IPS-20b (cell line): Measurements from ENCODE around the gene LGALS9B.
"Not testable (repeated sequence)": the region's sequence is repeated elsewhere in the genome, so short reads cannot be mapped to it uniquely, and the experiment has no call there.

ENCODE experiments used
- H3K27ac ChIP-seq: one replicate; pipeline ENCODE4 v1.5.1; 2013; ENCODE audit warnings: low read length
- H3K27me3 ChIP-seq: 2 replicates; pipeline ENCODE4 v1.6.1; 2013; ENCODE audit warnings: mild to moderate bottlenecking, low read length, inconsistent platforms; ENCODE audit not compliant: insufficient read depth
- H3K36me3 ChIP-seq: 2 replicates; pipeline ENCODE4 v1.6.1; 2013; ENCODE audit warnings: low read depth, mild to moderate bottlenecking, inconsistent platforms, low read length, moderate library complexity; ENCODE audit not compliant: insufficient read depth
- H3K4me1 ChIP-seq: 2 replicates; pipeline ENCODE4 v1.6.1; 2013; ENCODE audit warnings: mild to moderate bottlenecking, control low read depth, inconsistent platforms, low read length, moderate library complexity; ENCODE audit not compliant: insufficient read depth
- H3K4me3 ChIP-seq: 2 replicates; pipeline ENCODE4 v1.5.1; 2013; ENCODE audit warnings: mild to moderate bottlenecking, low read length, inconsistent platforms
- H3K9ac ChIP-seq: 2 replicates; pipeline ENCODE4 v1.6.1; 2013; ENCODE audit warnings: low read depth, mild to moderate bottlenecking, inconsistent platforms, low read length, moderate library complexity
- H3K9me3 ChIP-seq: 2 replicates; pipeline ENCODE4 v1.6.1; 2013; ENCODE audit warnings: mild to moderate bottlenecking, low read depth, low read length, inconsistent platforms; ENCODE audit not compliant: insufficient read depth

LGALS9B gene

DNA sequence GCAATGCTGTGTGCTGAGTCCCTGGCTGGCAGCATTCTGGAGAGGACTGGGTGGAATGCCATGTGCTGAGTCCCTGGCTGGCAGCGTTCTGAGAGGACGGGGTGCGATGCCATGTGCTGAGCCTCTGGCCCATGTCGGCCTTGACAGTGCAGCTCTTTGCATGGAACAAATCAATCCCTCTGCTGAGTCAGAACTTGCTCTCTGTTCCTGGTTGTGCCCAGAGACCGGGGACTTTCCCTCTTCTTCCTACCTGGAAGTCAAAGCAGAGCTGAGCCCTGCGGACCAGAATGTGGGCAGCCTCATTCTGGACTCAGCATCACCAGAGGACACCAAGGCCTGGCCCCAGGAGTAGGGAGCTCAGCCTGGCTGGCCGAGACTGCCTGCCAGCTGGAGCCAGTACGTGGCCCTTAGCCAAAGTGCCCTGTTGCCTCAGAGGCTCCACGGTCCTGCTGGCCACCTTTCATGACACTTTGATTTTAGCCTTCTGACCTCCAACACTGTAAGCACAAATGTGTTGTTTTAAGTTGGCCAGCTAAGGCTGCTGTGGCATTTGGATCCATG is 2.4 kb downstream of the LGALS9B start:
- H3K27me3 ChIP-seq, H3K9ac ChIP-seq, H3K36me3 ChIP-seq, H3K9me3 ChIP-seq, H3K4me3 ChIP-seq, H3K27ac ChIP-seq, H3K4me1 ChIP-seq: not testable (repeated sequence)

DNA sequence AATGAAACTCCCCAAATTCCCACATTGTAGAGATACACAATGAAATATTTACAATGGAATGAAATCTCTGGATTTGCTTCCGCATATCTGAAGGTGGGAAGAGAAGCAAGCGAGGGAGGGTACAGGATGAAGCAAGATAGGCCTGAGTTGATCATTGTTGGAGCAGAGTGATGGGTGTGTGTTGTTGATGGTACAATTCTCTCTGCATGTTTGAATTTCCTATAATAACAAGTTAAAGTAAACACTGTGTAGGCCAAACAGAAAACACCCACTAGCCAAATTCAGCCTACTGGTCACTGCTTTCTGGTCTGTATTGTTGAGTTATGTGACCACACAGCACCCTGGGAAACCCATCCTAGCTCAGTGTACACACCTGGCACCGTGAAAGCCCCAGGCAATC is 5.2 kb downstream of the LGALS9B start:
- not testable (repeated sequence) for H3K27ac ChIP-seq, H3K4me1 ChIP-seq, H3K4me3 ChIP-seq, H3K27me3 ChIP-seq, H3K9me3 ChIP-seq, H3K36me3 ChIP-seq, H3K9ac ChIP-seq

GRCh38 chr17:20457848-20458381 is 9.4 kb downstream of the LGALS9B start:
- H3K9me3 ChIP-seq, result not testable (repeated sequence)

DNA sequence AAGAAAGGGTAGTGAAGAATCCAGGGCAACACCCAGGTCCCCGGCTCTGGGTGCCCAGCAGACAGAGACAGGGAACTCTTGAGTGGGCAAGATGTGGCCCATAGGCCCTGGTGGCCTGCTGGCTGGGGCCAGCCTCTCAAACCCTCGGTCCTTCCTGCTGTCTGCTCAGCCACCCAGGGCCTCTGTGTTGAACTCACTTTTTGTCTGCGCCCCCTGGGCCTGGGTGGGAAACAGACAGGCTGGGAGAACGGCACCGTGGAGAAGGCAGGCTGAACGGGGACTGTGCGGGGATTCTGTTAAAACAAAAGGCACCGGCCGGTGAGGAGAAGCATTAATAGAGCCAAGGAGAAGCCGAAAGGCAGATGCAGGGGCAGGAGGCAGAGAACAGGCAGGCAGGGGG is 12.2 kb downstream of the LGALS9B start:
- H3K9ac ChIP-seq, H3K36me3 ChIP-seq, H3K4me3 ChIP-seq, H3K9me3 ChIP-seq, H3K4me1 ChIP-seq, H3K27me3 ChIP-seq, H3K27ac ChIP-seq: not testable (repeated sequence)

More at GRCh38 chr17:20457848-20458381, 9.4 kb downstream of the LGALS9B start:
- not testable (repeated sequence) for H3K27me3 ChIP-seq, H3K36me3 ChIP-seq, H3K9ac ChIP-seq, H3K4me3 ChIP-seq, H3K4me1 ChIP-seq, H3K27ac ChIP-seq

- not testable (repeated sequence) for H3K27me3 ChIP-seq, H3K9ac ChIP-seq, H3K36me3 ChIP-seq
These were observed 13.4 kb downstream of the LGALS9B start for GRCh38 chr17:20453820-20454434.

DNA sequence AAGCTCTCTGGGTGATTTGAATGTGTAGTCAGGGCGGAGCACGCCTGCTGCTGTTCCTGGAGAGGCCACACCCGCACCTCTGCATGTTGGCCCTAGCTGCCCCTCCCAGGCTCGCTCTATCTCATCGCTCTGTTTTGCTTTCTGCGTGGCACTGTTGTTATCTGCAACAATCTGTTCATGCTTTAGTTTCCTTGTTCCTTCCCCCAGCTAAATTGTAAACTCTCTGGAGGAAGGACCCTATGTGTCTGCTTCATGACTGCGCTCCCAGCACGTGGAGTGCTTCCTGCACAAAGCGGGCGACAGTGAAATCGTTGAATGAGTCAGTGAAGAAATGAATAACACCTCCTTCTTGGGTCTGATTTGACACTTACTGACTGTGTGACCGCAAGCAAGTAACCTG is 16.5 kb downstream of the LGALS9B start:
- H3K4me1 ChIP-seq, H3K4me3 ChIP-seq, H3K27me3 ChIP-seq: not testable (repeated sequence)

More at GRCh38 chr17:20453820-20454434, 13.4 kb downstream of the LGALS9B start:
- H3K4me1 ChIP-seq, H3K9me3 ChIP-seq, H3K27ac ChIP-seq, H3K4me3 ChIP-seq: not testable (repeated sequence)

DNA sequence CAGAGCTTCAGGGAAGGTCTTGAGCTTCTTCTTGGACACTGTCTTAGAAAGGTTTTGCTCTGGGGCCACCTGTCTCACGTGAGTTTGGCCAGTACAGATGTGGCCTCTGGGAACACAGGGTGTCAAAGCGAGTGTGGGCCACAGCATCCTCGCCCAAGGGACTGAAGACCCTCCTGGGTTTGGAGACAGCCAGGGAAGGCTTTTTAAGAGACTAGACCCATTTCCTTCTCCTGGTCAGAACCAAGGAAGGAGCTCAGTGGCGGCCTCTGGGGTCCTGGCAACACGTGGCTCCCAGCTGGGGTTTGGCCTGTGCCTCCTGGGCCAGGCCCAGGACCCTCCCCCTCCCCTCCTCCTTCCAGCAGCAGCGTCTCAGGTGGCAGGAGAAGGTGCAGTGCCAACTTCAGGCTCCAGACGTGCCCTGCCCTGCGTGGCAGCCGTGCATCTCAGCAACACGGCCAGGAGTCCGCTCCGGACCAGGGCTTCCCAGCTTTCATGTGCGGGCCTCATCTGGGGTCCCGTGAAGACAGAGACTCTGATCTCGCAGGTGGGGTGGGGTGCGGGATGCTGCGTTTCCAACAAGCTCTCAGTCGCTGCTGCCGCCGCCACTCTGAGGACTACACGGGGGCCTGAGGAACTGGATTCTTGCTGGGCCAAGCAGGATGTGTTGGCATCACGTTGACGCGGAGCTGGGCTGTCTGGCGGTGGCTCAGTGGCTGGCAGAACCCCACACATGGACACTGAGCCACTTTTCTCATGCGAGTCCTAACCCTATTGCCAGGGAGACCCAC is 19.6 kb downstream of the LGALS9B start:
- H3K27me3 ChIP-seq, H3K4me3 ChIP-seq, H3K9me3 ChIP-seq, H3K36me3 ChIP-seq, H3K27ac ChIP-seq, H3K4me1 ChIP-seq, H3K9ac ChIP-seq: not testable (repeated sequence)

More for the DNA sequence above, 16.5 kb downstream of the LGALS9B start:
- H3K9me3 ChIP-seq, H3K36me3 ChIP-seq, H3K9ac ChIP-seq, H3K27ac ChIP-seq: not testable (repeated sequence)

DNA sequence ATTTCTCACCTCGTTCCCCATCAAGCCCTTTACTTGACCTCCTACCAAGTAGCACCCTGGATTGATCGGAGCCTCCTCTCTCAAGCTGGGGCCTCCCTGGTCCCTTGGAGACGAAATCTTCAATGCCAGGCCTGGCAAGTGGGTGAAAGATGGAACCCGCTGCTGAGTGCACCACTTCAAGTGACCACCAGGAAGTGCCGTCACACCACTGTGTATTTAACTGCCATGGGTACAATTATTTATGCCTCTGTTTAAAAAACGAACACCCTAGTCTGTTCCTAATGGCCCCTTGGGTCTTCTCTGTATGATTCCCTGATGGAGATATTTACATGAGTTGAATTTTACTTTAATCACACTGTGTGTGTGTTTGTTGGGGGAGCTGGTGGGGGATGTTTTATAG is 20.4 kb downstream of the LGALS9B start:
- H3K4me3 ChIP-seq, H3K9ac ChIP-seq, H3K27ac ChIP-seq, H3K9me3 ChIP-seq, H3K27me3 ChIP-seq, H3K36me3 ChIP-seq, H3K4me1 ChIP-seq: not testable (repeated sequence)

- not testable (repeated sequence) for H3K9ac ChIP-seq, H3K27me3 ChIP-seq, H3K4me3 ChIP-seq, H3K9me3 ChIP-seq, H3K27ac ChIP-seq, H3K4me1 ChIP-seq, H3K36me3 ChIP-seq
These were observed 22.6 kb downstream of the LGALS9B start for GRCh38 chr17:20444581-20445236.

- H3K27ac ChIP-seq, H3K4me1 ChIP-seq, H3K27me3 ChIP-seq, H3K36me3 ChIP-seq, H3K4me3 ChIP-seq, H3K9me3 ChIP-seq, H3K9ac ChIP-seq: not testable (repeated sequence)
These were observed 23.2 kb downstream of the LGALS9B start for GRCh38 chr17:20444173-20444572.

DNA sequence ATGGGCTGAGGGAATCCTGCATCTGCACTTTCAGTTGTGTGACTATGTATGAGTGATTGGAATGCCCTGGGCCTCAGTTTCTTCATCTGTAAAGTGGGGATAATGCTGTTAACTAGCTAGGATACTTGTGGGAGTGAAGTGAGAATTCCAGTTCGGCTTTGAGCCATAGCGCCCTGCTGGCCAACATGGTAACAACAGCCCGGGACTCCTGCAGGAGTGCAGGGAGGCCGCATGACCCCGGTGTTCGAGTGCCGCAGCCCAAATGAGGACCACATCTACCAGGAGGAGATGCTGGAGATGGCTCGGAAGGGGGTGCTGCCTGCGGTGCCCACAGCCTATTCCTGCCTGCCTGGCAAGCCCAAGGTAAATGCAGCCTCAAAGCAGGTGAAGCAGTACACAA is 23.7 kb downstream of the LGALS9B start:
- not testable (repeated sequence) for H3K27me3 ChIP-seq, H3K4me1 ChIP-seq, H3K27ac ChIP-seq, H3K4me3 ChIP-seq, H3K9ac ChIP-seq, H3K36me3 ChIP-seq, H3K9me3 ChIP-seq

DNA sequence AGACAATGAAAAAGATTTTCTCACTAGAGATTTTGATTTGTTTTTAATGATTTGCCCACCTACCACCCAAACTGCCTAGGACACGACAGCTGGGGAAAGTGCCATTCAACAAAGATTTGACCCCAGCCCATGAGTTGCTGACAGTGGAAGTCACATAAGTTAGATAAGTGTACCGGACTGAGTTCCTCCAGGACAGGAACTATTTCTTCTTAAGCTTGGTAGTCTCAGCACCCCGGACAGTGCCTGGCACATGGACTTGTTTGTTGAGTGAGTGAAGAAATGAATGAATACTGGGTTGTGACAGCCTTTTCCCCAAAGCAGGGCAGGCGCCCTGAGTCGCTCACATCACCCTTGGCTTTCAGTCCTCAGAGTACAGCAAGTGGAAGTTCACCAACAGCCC is 26.7 kb downstream of the LGALS9B start:
- H3K9ac ChIP-seq, H3K27ac ChIP-seq: not testable (repeated sequence)

More for the DNA sequence above, 26.7 kb downstream of the LGALS9B start:
- H3K27me3 ChIP-seq, H3K36me3 ChIP-seq, H3K4me1 ChIP-seq, H3K9me3 ChIP-seq, H3K4me3 ChIP-seq: not testable (repeated sequence)
